ENCODE measurements around the gene TBC1D22A.
A peak's percentile ranks its signal among the peaks of the same experiment; 100 is the strongest.

DNA sequence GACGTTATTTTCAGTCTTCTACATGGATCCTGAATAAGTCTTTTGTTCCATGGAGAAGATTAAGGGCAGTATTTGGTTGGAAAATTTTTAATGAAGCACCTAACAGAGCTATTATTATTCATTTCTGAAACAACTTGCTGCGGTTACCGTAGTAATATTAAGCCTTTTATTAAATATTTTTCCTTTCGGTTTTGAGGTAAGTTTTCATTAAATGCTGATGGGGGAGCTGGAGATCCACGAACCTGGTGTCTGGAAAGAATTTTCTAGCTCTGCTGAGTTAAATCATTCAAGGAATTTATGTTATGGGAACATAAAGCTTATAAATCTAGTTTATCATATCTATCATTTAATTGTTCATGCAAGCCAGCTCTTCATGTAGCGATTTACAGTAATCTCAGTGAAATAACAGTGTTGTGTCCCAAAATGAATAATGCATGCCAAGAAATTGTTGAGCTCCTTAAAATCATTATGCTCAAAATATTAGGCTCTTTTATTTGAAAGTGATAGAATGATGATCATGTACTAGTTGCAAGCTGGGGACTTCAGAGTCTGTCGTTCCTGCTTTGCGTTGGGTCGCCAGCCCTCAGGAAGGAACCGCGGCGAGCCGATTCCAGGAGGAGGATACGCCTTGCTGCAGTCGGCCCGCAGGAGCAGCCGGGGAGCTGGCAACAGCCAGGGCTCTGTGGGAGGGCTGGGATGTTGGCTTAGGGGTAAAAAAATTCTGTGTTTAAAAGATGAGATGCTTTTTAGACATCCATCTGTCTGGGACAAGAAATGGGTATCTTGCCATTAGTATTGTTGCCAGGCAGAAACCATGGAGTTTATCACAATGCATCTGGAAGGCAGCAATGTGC is 83.1 kb downstream of the TBC1D22A start:
- TF ChIP-seq, protein P1, sequence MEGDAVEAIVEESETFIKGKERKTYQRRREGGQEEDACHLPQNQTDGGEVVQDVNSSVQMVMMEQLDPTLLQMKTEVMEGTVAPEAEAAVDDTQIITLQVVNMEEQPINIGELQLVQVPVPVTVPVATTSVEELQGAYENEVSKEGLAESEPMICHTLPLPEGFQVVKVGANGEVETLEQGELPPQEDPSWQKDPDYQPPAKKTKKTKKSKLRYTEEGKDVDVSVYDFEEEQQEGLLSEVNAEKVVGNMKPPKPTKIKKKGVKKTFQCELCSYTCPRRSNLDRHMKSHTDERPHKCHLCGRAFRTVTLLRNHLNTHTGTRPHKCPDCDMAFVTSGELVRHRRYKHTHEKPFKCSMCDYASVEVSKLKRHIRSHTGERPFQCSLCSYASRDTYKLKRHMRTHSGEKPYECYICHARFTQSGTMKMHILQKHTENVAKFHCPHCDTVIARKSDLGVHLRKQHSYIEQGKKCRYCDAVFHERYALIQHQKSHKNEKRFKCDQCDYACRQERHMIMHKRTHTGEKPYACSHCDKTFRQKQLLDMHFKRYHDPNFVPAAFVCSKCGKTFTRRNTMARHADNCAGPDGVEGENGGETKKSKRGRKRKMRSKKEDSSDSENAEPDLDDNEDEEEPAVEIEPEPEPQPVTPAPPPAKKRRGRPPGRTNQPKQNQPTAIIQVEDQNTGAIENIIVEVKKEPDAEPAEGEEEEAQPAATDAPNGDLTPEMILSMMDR (IDR thresholded peaks at IDR 0.05), result peak in 3 of 4 experiments; percentile 54 to 57 (median 56)
- TF ChIP-seq POLR2AphosphoS5 (IDR thresholded peaks at IDR 0.05) (no peak), POLR2A (IDR thresholded peaks at IDR 0.05) (no peak)

Measured in gastroesophageal sphincter (tissue), 3 donors.